K562 (cell line): ENCODE data around the gene GLYAT. TPM values are rescaled to one million over a fixed set of nuclear protein-coding genes. Genes with fewer than 3 reads are reported as not detected.

ENCODE experiments used
- ATAC-seq: fragments of 200-7000 bp; cut with Tn5 transposase; 3 replicates; pipeline ENCODE4 v1.9.1; 2020; ENCODE audit warnings: moderate library complexity
- BruUV-seq: library from RNA; stranded (reverse); fragments of 400-500 nt; replicated peaks from 2 replicates; lab custom pipeline; 2021; lab: Mats Ljungman, UMichigan
- CTCF ChIA-PET: fragments of 300-600 bp; formaldehyde crosslinking; extraction: SDS; loops from one replicate; lab custom pipeline; 2021; ENCODE audit warnings: low intra/inter-chr PET ratio; lab: Yijun Ruan, JAX
- POLR2A ChIA-PET: fragments of 300-600, 350-650 bp; sonication (Branson Sonifier 250); formaldehyde crosslinking; extraction: SDS; loops from one replicate; lab custom pipeline; 2021; ENCODE audit warnings: antibody characterized with exemption, inconsistent platforms; lab: Yijun Ruan, JAX
- DNase-seq, 4 experiments: peaks; one replicate each; pipeline versions ENCODE4 v3.0.0 to v3.0.0-alpha.2; 2011 to 2018; ENCODE audit warnings: low spot score in 3 of 4, mixed read lengths in 3 of 4; ENCODE audit errors: extremely low read depth in 1 of 4
- FAIRE-seq: peaks from 2 replicates; lab custom pipeline; 2011; peaks lifted over from hg19 to GRCh38; lab: Jason Lieb, UNC
- H2AFZ ChIP-seq: 2 replicates; pipeline ENCODE4 v1.6.0; 2011; ENCODE audit warnings: low read depth, low read length, control low read depth, inconsistent platforms
- H3K27ac ChIP-seq: fragments of 200-600 bp; 3 replicates; pipeline ENCODE4 v1.8.0; 2011; ENCODE audit warnings: low read depth, mild to moderate bottlenecking, control low read depth, inconsistent platforms, low read length, moderate library complexity, mixed read lengths; ENCODE audit errors: extremely low read depth
- H3K27me3 ChIP-seq, 2 experiments: fragments of 300-600 bp in 1 of 2; 2 replicates in 1 of 2; 3 replicates in 1 of 2; pipeline versions ENCODE4 v1.6.0 to v1.8.0; 2011; ENCODE audit warnings: inconsistent platforms in 2 of 2, low read length in 2 of 2, mild to moderate bottlenecking in 1 of 2, mixed read lengths in 1 of 2, moderate library complexity in 1 of 2; ENCODE audit not compliant: control insufficient read depth in 2 of 2, insufficient read depth in 2 of 2
- H3K36me3 ChIP-seq: fragments of 300-600 bp; 3 replicates; pipeline ENCODE4 v1.8.0; 2011; ENCODE audit warnings: mild to moderate bottlenecking, low read length, inconsistent platforms; ENCODE audit not compliant: control insufficient read depth, insufficient read depth
- H3K4me1 ChIP-seq, 2 experiments: fragments of 200-600 bp in 1 of 2; replicated peaks in 1 of 2; 2 replicates in 1 of 2; 3 replicates in 1 of 2; pipeline versions ENCODE4 v1.5.1 to v1.8.0; 2011; ENCODE audit warnings: inconsistent platforms in 2 of 2, low read length in 2 of 2, mild to moderate bottlenecking in 1 of 2, mixed read lengths in 1 of 2, moderate library complexity in 1 of 2; ENCODE audit not compliant: control insufficient read depth in 2 of 2, insufficient read depth in 2 of 2
- H3K4me2 ChIP-seq: 2 replicates; pipeline ENCODE4 v1.6.1; 2011; ENCODE audit warnings: low read length, control low read depth, inconsistent platforms, mixed read lengths; ENCODE audit not compliant: insufficient read depth
- H3K4me3 ChIP-seq: fragments of 200-600 bp; sonication (generic), shearing (Covaris generic); 2 replicates; pipeline ENCODE4 v1.5.1; 2016; ENCODE audit warnings: control low read depth, inconsistent platforms
- H3K79me2 ChIP-seq: fragments of 200-600 bp; 3 replicates; pipeline ENCODE4 v1.8.0; 2011; ENCODE audit warnings: low read length, inconsistent platforms; ENCODE audit not compliant: control insufficient read depth, insufficient read depth
- H3K9ac ChIP-seq, 2 experiments: 2 replicates each; pipeline versions ENCODE4 v1.6.0 to v1.6.1; 2011; ENCODE audit warnings: low read depth in 2 of 2, low read length in 2 of 2, control low read depth in 1 of 2, inconsistent platforms in 1 of 2, mild to moderate bottlenecking in 1 of 2, mixed read lengths in 1 of 2; ENCODE audit not compliant: insufficient read depth in 1 of 2
- H3K9me1 ChIP-seq: one replicate; pipeline ENCODE4 v1.6.0; 2011; ENCODE audit warnings: inconsistent platforms, mild to moderate bottlenecking, low read length, moderate library complexity; ENCODE audit not compliant: control insufficient read depth, insufficient read depth
- H3K9me3 ChIP-seq: replicated peaks from 2 replicates; pipeline ENCODE4 v1.5.1; 2011; ENCODE audit warnings: low read depth, low read length, inconsistent platforms; ENCODE audit not compliant: control insufficient read depth, insufficient read depth
- H4K20me1 ChIP-seq: replicated peaks from 2 replicates; pipeline ENCODE4 v1.6.1; 2011; ENCODE audit warnings: low read length, inconsistent platforms, mixed read lengths; ENCODE audit not compliant: control insufficient read depth, insufficient read depth
- CEBPG ChIP-seq, 3 experiments: fragments of 200-800 bp in 1 of 3; sonication (Bioruptor generic) in 1 of 3; sonication (generic) in 1 of 3; formaldehyde crosslinking in 1 of 3; IDR thresholded peaks in 2 of 3; conservative IDR thresholded peaks in 1 of 3; 2 replicates each; pipeline versions ENCODE4 v1.6.1 to v1.8.0; 2016 to 2022; ENCODE audit warnings: missing compliant biosample characterization in 2 of 3, missing genetic modification characterization in 2 of 3, mild to moderate bottlenecking in 1 of 3, missing genetic modification reagents in 1 of 3
- CSDE1 ChIP-seq, 2 experiments: fragments of 450-650 bp; IDR thresholded peaks; 2 replicates each; pipeline ENCODE4 v1.6.1; 2016; ENCODE audit warnings: mild to moderate bottlenecking in 1 of 2
- EP300 ChIP-seq: IDR thresholded peaks from 2 replicates; pipeline ENCODE4 v1.6.1; 2012; ENCODE audit warnings: low read length, improper control_type of control experiment
- GABPA ChIP-seq: fragments of 200-800 bp; sonication (Bioruptor generic); conservative IDR thresholded peaks from 2 replicates; pipeline ENCODE4 v1.6.1; 2016; ENCODE audit warnings: low read depth, missing genetic modification characterization, missing compliant biosample characterization
- KLF6 ChIP-seq: fragments of 250-450 bp; sonication (Bioruptor Pico); IDR thresholded peaks from 2 replicates; pipeline ENCODE4 v1.4.0; 2020; ENCODE audit warnings: mild to moderate bottlenecking, moderate library complexity, borderline replicate concordance
- MEF2D ChIP-seq: conservative IDR thresholded peaks from 2 replicates; pipeline ENCODE4 v1.6.1; 2016; ENCODE audit warnings: low read depth, missing genetic modification characterization, missing compliant biosample characterization
- MTF1 ChIP-seq: fragments of 250-450 bp; sonication (Bioruptor Pico); IDR thresholded peaks from 2 replicates; pipeline ENCODE4 v1.9.0; 2021; ENCODE audit warnings: moderate library complexity, mild to moderate bottlenecking, inconsistent platforms, borderline replicate concordance
- NR2C2 ChIP-seq, 2 experiments: fragments of 200-800 bp in 1 of 2; sonication (Bioruptor generic) in 1 of 2; sonication (generic) in 1 of 2; formaldehyde crosslinking in 1 of 2; IDR thresholded peaks; 2 replicates each; pipeline versions ENCODE4 v1.6.1 to v1.8.0; 2016 to 2022; ENCODE audit warnings: mild to moderate bottlenecking in 1 of 2, missing compliant biosample characterization in 1 of 2, missing genetic modification characterization in 1 of 2, missing genetic modification reagents in 1 of 2
- PURB ChIP-seq: sonication (generic); formaldehyde crosslinking; IDR thresholded peaks from 2 replicates; pipeline ENCODE4 v1.9.0; 2021; ENCODE audit warnings: low read depth, mild to moderate bottlenecking, missing genetic modification reagents
- RBM22 ChIP-seq: fragments of 200-400 bp; formaldehyde crosslinking; IDR thresholded peaks from 2 replicates; pipeline ENCODE4 v1.6.1; 2018; ENCODE audit warnings: low read length, low read depth; ENCODE audit not compliant: poor library complexity, severe bottlenecking
- RBM39 ChIP-seq: fragments of 200-400 bp; formaldehyde crosslinking; optimal IDR thresholded peaks from 2 replicates; pipeline ENCODE3; 2018; ENCODE audit warnings: low read depth, low read length
- SETDB1 ChIP-seq: IDR thresholded peaks from one replicate; pipeline ENCODE4 v1.6.1; 2012; ENCODE audit warnings: low read length, control low read depth, inconsistent platforms
- SMAD4 ChIP-seq: fragments of 250-450 bp; sonication (Bioruptor Pico); conservative IDR thresholded peaks from 2 replicates; pipeline ENCODE4 v1.8.0; 2021; ENCODE audit warnings: inconsistent platforms, mild to moderate bottlenecking, moderate library complexity
- SRSF7 ChIP-seq: fragments of 200-400 bp; formaldehyde crosslinking; optimal IDR thresholded peaks from 2 replicates; pipeline ENCODE3; 2017; ENCODE audit warnings: mild to moderate bottlenecking, low read depth, low read length
- ZC3H4 ChIP-seq: sonication (generic); formaldehyde crosslinking; IDR thresholded peaks from 2 replicates; pipeline ENCODE4 v1.9.0; 2021; ENCODE audit warnings: missing genetic modification reagents, borderline replicate concordance
- ZNF217 ChIP-seq: sonication (generic); formaldehyde crosslinking; IDR thresholded peaks from 2 replicates; pipeline ENCODE4 v1.8.0; 2022; ENCODE audit warnings: mild to moderate bottlenecking, missing genetic modification reagents
- WGBS: fragments of 100-300 bp; shearing (Covaris generic); methylation state at CpG from one replicate; pipeline ENCODE4 v1.1.6; 2016; ENCODE audit warnings: low coverage, mixed read lengths; ENCODE audit not compliant: insufficient coverage; ENCODE audit errors: missing lambda C conversion rate; 5-methylcytosine and 5-hydroxymethylcytosine counted together
- in situ Hi-C: fragments of 300-500 bp; cut with MboI; formaldehyde crosslinking; loops from 4 replicates; pipeline ENCODE4 v1.15.0; 2018; ENCODE audit warnings: inconsistent platforms, mixed read lengths
- intact Hi-C: fragments of 100-400 bp; cut with micrococcal nuclease; formaldehyde crosslinking; loops from 2 replicates; pipeline ENCODE4 v1.14.2; 2022
- polyA plus RNA-seq, 8 experiments: library from polyadenylated mRNA; depleted of rRNA in 4 of 8; stranded (reverse) in 5 of 8; unstranded in 3 of 8; fragments of >200 nt; fragmentation: Nextera tagmentation in 2 of 8; fragmentation: Illumina TruSeq in 1 of 8; extraction: Ambion mirVana in 2 of 8; extraction: Trizol in 1 of 8; gene quantifications; 2 replicates each; pipeline versions ENCODE4 v1.2.1 to v1.2.3, GENCODE V29; 2011 to 2014; ENCODE audit warnings: inconsistent platforms in 1 of 8, missing spikeins in 1 of 8
- total RNA-seq, 7 experiments: library from RNA; depleted of rRNA in 6 of 7; stranded (reverse); fragments of >200 nt in 6 of 7; fragmentation: Illumina TruSeq in 2 of 7; extraction: Trizol in 2 of 7; gene quantifications; 2 replicates each; pipeline versions ENCODE4 v1.2.1 to v1.2.3, GENCODE V29; 2011 to 2021; ENCODE audit warnings: low replicate concordance in 1 of 7

Gene GLYAT
- total and polyA plus RNA-seq, 9 of the 15 experiments (the other 6 are each of a cell fraction or from before 2014, with no cell fraction given): not detected

GRCh38 chr11:58774164-58774593, 42.4 kb upstream of the GLYAT start (continued):
- TF ChIP-seq KLF6 (CRISPR knock-in tag): peak; percentile 78; the same call in 1 of the 2 replicates
- TF ChIP-seq RBM22: no peak
- TF ChIP-seq PURB: no peak
- no peak for TF ChIP-seq RBM39

GRCh38 chr11:58773337-58773736, 41.6 kb upstream of the GLYAT start:
- Histone ChIP-seq H3K9ac (peak overlapping the region in 1 of 2 experiments; percentile 65; a peak in 2 of 4 replicates), H3K4me3 (no peak overlapping the region), H3K27me3 (no peaks in the 10 kb centered on the region), H3K4me1 (peaks cover 11 to 91% of the 10 kb centered on the region in 2 experiments), H2AFZ (peak overlapping the region; percentile 78), H4K20me1 (no peaks in the 10 kb centered on the region), H3K36me3 (peaks cover 7% of the 10 kb centered on the region; the same call in 2 of the 3 replicates), H3K27ac (peak overlapping the region; percentile 81), H3K9me1 (no peaks in the 10 kb centered on the region), H3K4me2 (peak overlapping the region; percentile 88; the same call in 1 of the 2 replicates), H3K79me2 (peaks cover 13% of the 10 kb centered on the region), H3K9me3 (0 out of 2 replicates have a peak, but pooled peaks cover 3% of the 10 kb centered on the region)
- POLR2A ChIA-PET: interaction anchor here (0.6 to 1.4 kb wide), 5 partner anchors 26 to 1243 kb away, joined by 3 to 4 read pairs (median 4); partner anchors contain the start of gene TIMM10
- ATAC-seq (no peak), FAIRE-seq (no peak), DNase-seq (peak in 1 of 4 experiments; percentile 14)
- WGBS: 42% methylated on average over 3 of the region's 3 CpGs
- in situ Hi-C loops (no loop called here), intact Hi-C loops (loop anchor here (5.0 to 10.0 kb wide), 3 partner anchors 196 to 774 kb away; partner anchors contain the start of genes FAM111A, LPXN and ZFP91)
- CTCF ChIA-PET: no interaction called here
- no TSS peak for BruUV-seq
- no peak for TF ChIP-seq MTF1 (CRISPR knock-in tag)
- no peak for TF ChIP-seq CEBPG (CRISPR knock-in tag; IDR thresholded peaks at IDR 0.05)
- no peak for TF ChIP-seq CEBPG (tag; conservative IDR thresholded peaks at IDR 0.05 in 1 of 2, IDR thresholded peaks at IDR 0.05 in 1 of 2)
- TF ChIP-seq SRSF7: no peak
- no peak for TF ChIP-seq CSDE1 (IDR thresholded peaks at IDR 0.05)
- TF ChIP-seq EP300: no peak
- TF ChIP-seq SMAD4: no peak
- TF ChIP-seq NR2C2 (CRISPR knock-in tag; IDR thresholded peaks at IDR 0.05): no peak
- peak; percentile 14; the same call in 1 of the 2 replicates for TF ChIP-seq NR2C2 (tag; IDR thresholded peaks at IDR 0.05)
- TF ChIP-seq GABPA: no peak
- no peak for TF ChIP-seq ZC3H4
- no peak for TF ChIP-seq MEF2D (tag)
- no peak for TF ChIP-seq SETDB1
- no peak for TF ChIP-seq ZNF217 (CRISPR knock-in tag)
